Measurements from ENCODE around the gene NUTM1.
A peak's percentile ranks its signal among the peaks of the same experiment; 100 is the strongest.

- TF ChIP-seq POLR2A (IDR thresholded peaks at IDR 0.05; ENCODE audit: low read length) (peak; percentile 94), GATA1 (IDR thresholded peaks at IDR 0.05; ENCODE audit: low read depth, low read length) (no peak)
Observed at GRCh38 chr15:34342737-34343575, at the start of gene NUTM1, which contains the start of gene NOP10.
